GM12865 (cell line): ENCODE measurements around the gene ESRRA.

ENCODE experiments used
- DNase-seq: peaks from one replicate; pipeline ENCODE4 v3.0.0; 2010; ENCODE audit warnings: low read depth
- H3K4me3 ChIP-seq: 2 replicates; pipeline ENCODE4 v1.5.1; 2011; ENCODE audit warnings: mild to moderate bottlenecking, low read depth, low read length, control low read depth
- CTCF ChIP-seq: IDR thresholded peaks from 2 replicates; pipeline ENCODE4 v1.5.1; 2011; ENCODE audit warnings: low read length, control low read depth, low read depth, inconsistent platforms; ENCODE audit not compliant: insufficient read depth; ENCODE audit errors: missing control alignments

ESRRA gene

DNA sequence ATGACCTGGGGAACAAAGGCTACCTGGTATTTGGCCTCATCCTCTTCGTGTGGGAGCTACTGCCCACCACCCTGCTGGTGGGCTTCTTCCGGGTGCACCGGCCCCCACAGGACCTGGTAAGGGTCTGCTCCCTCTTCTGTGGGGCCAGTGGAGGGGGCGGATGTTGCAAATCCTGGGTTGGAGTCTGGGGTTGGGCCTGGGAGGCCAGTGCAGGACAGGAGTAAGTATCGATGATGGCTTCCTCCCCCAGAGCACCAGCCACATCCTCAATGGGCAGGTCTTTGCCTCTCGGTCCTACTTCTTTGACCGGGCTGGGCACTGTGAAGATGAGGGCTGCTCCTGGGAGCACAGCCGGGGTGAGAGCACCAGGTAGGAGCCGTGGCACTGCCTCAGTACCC lies 17.0 kb upstream of the ESRRA start:
- no peak for DNase-seq
- H3K4me3 ChIP-seq = no peak overlapping the region
- no peak for TF ChIP-seq CTCF

- no peak for DNase-seq
- H3K4me3 ChIP-seq = no peak overlapping the region
- no peak for TF ChIP-seq CTCF
Observed at GRCh38 chr11:64289002-64289564, 16.2 kb upstream of the ESRRA start.

GRCh38 chr11:64290352-64291261 lies 14.7 kb upstream of the ESRRA start:
- DNase-seq = no peak
- no peak overlapping the region for H3K4me3 ChIP-seq
- no peak for TF ChIP-seq CTCF

- no peak for TF ChIP-seq CTCF
- DNase-seq = no peak
- H3K4me3 ChIP-seq = no peak within 1 kb of the TSS
Observed at GRCh38 chr11:64291262-64291751, 14.0 kb upstream of the ESRRA start, which contains the start of gene KCNK4. TSS of gene KCNK4 (plus strand) at chr11:64291302. CDS start at chr11:64293019, 1,717 bp downstream.

GRCh38 chr11:64291752-64292459 lies 13.4 kb upstream of the ESRRA start:
- no peak for DNase-seq
- H3K4me3 ChIP-seq = no peak overlapping the region
- no peak for TF ChIP-seq CTCF

- no peak overlapping the region for H3K4me3 ChIP-seq
- TF ChIP-seq CTCF = no peak
- no peak for DNase-seq
Observed at GRCh38 chr11:64292460-64293254, 12.7 kb upstream of the ESRRA start.
